Lung (tissue), 12 donors: ENCODE measurements around the gene BTBD2. TPM values are rescaled to one million over a fixed set of nuclear protein-coding genes. Genes with fewer than 3 reads are reported as not detected.
"Not testable (repeated sequence)": the region's sequence is repeated elsewhere in the genome, so short reads cannot be mapped to it uniquely, and the experiment has no call there.

Experiments used
- ATAC-seq: fragments of 200-7000 bp; cut with Tn5 transposase; one replicate; pipeline ENCODE4 v1.9.1; 2020; ENCODE audit warnings: moderate number of reproducible peaks; ENCODE audit not compliant: insufficient read depth, low FRiP score
- DNase-seq, 3 donors: peaks; one replicate each; pipeline ENCODE4 v3.0.0-alpha.2; 2013 to 2017
- H3K27ac ChIP-seq, 2 donors: one replicate each; pipeline ENCODE4 v1.5.1; 2013; ENCODE audit warnings: mild to moderate bottlenecking in 2 of 2, moderate library complexity in 2 of 2, control low read depth in 1 of 2, inconsistent platforms in 1 of 2, low read depth in 1 of 2, low read length in 1 of 2
- H3K27me3 ChIP-seq, 3 donors: one replicate each; pipeline ENCODE4 v1.5.1; 2013; ENCODE audit warnings: low read length in 2 of 3; ENCODE audit not compliant: control insufficient read depth in 3 of 3, insufficient read depth in 3 of 3
- H3K36me3 ChIP-seq, 4 donors: one replicate each; pipeline ENCODE4 v1.5.1; 2013; ENCODE audit warnings: low read length in 4 of 4, mild to moderate bottlenecking in 1 of 4, moderate library complexity in 1 of 4; ENCODE audit not compliant: control insufficient read depth in 4 of 4, insufficient read depth in 4 of 4
- H3K4me1 ChIP-seq, 5 donors: one replicate each; pipeline ENCODE4 v1.5.1; 2013; ENCODE audit warnings: low read length in 5 of 5, mild to moderate bottlenecking in 2 of 5, moderate library complexity in 1 of 5; ENCODE audit not compliant: control insufficient read depth in 5 of 5, insufficient read depth in 5 of 5
- H3K4me3 ChIP-seq: one replicate; pipeline ENCODE4 v1.5.1; 2013; ENCODE audit warnings: mild to moderate bottlenecking, control low read depth, moderate library complexity
- H3K9ac ChIP-seq, 2 donors: one replicate each; pipeline ENCODE4 v1.5.1; 2013; ENCODE audit warnings: low read length in 2 of 2, control low read depth in 1 of 2; ENCODE audit not compliant: insufficient read depth in 1 of 2
- H3K9me3 ChIP-seq, 4 donors: one replicate each; pipeline ENCODE4 v1.5.1; 2013; ENCODE audit warnings: low read length in 3 of 4, mild to moderate bottlenecking in 1 of 4, moderate library complexity in 1 of 4; ENCODE audit not compliant: control insufficient read depth in 4 of 4, insufficient read depth in 3 of 4
- WGBS, 2 donors: extraction: QIAGEN DNeasy Blood & Tissue Kit; methylation state at CpG; one replicate each; pipeline ENCODE4 v1.1.7; 2013; 5-methylcytosine and 5-hydroxymethylcytosine counted together
- polyA plus RNA-seq, 2 donors: library from polyadenylated mRNA; stranded (reverse); fragments of 200-250 nt; gene quantifications; one replicate each; pipeline ENCODE4 v1.2.1, GENCODE V29; 2013
- total RNA-seq, 2 donors: library from RNA; depleted of rRNA in 1 of 2; stranded (reverse); fragments of >200 nt in 1 of 2; gene quantifications; one replicate each; pipeline ENCODE4 v1.2.1, GENCODE V29; 2014 to 2021
- TF ChIP-seq, protein P1 (sequence below): IDR thresholded peaks from 2 replicates; pipeline ENCODE4 v1.5.1; 2012; ENCODE audit warnings: mild to moderate bottlenecking; ENCODE audit errors: control extremely low read depth, extremely low read depth
- donor health status: control.
- donor health status: control.
- donor health status: Bipolar disorder and iron deficiency.
- donor health status: healthy.
- donor health status: DM: yes; HTN: yes; CAD: no.

The BTBD2 gene
- total and polyA plus RNA-seq, 4 donors, result 35.5 to 62.3 (median 44.8) TPM

GRCh38 chr19:2036424-2036823, 20.9 kb upstream of the BTBD2 start:
- peaks cover 6 to 16% (median 8%) of the 10 kb centered on the region in 5 donors for H3K4me1 ChIP-seq
- no peak for DNase-seq
- peaks cover 0 to 32% (median 0%) of the 10 kb centered on the region in 4 donors for H3K36me3 ChIP-seq
- H3K27ac ChIP-seq, result no peak overlapping the region
- no peak for ATAC-seq
- 94 to 95% methylated on average over 8 of the region's 8 CpGs for WGBS, 2 donors
- peaks cover 0 to 5% (median 0%) of the 10 kb centered on the region in 4 donors for H3K9me3 ChIP-seq
- H3K9ac ChIP-seq, result no peak overlapping the region
- TF ChIP-seq, protein P1, sequence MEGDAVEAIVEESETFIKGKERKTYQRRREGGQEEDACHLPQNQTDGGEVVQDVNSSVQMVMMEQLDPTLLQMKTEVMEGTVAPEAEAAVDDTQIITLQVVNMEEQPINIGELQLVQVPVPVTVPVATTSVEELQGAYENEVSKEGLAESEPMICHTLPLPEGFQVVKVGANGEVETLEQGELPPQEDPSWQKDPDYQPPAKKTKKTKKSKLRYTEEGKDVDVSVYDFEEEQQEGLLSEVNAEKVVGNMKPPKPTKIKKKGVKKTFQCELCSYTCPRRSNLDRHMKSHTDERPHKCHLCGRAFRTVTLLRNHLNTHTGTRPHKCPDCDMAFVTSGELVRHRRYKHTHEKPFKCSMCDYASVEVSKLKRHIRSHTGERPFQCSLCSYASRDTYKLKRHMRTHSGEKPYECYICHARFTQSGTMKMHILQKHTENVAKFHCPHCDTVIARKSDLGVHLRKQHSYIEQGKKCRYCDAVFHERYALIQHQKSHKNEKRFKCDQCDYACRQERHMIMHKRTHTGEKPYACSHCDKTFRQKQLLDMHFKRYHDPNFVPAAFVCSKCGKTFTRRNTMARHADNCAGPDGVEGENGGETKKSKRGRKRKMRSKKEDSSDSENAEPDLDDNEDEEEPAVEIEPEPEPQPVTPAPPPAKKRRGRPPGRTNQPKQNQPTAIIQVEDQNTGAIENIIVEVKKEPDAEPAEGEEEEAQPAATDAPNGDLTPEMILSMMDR, result no peak
- H3K4me3 ChIP-seq, result no peak overlapping the region
- no peaks in the 10 kb centered on the region for H3K27me3 ChIP-seq

DNA sequence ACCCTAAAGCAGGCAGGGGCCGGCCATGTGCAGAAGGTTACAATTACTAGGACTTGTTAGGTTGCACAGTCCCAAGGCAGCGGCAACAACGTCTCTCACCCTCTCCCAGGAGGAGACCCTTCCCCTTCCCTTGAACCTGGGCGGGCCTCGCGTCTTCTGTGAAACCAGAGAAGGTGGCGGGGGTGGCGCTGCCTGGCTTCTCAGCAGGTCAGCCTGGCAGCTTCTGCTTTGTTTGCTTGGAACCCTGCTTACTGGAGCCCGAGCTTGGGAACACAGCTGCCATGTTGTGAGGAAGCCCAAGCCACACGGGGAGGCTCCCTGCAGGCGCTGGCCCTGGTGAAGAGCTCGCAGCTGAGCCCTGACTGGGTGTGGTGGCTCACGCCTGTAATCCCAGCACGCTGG, 20.1 kb upstream of the BTBD2 start:
- no peak overlapping the region for H3K4me3 ChIP-seq
- ATAC-seq (no peak), DNase-seq (no peak)
- peaks cover 0 to 24% (median 0%) of the 10 kb centered on the region in 4 donors for H3K36me3 ChIP-seq
- no peak overlapping the region for H3K9ac ChIP-seq
- peaks cover 0 to 5% (median 0%) of the 10 kb centered on the region in 4 donors for H3K9me3 ChIP-seq
- TF ChIP-seq, protein P1, result no peak
- no peaks in the 10 kb centered on the region for H3K27me3 ChIP-seq
- H3K4me1 ChIP-seq, result peaks cover 5 to 11% (median 8%) of the 10 kb centered on the region in 5 donors
- H3K27ac ChIP-seq, result peak overlapping the region in 1 of 2 donors; percentile 65
- WGBS, 2 donors, result 79 to 88% methylated on average over 14 of the region's 14 CpGs

GRCh38 chr19:2034729-2035589, 19.4 kb upstream of the BTBD2 start:
- no peaks in the 10 kb centered on the region for H3K27me3 ChIP-seq
- H3K9me3 ChIP-seq, result peaks cover 0 to 5% (median 0%) of the 10 kb centered on the region in 4 donors
- TF ChIP-seq, protein P1, result no peak
- H3K27ac ChIP-seq, result peak overlapping the region in 1 of 2 donors; percentile 65
- peaks cover 0 to 17% (median 0%) of the 10 kb centered on the region in 4 donors for H3K36me3 ChIP-seq
- H3K4me3 ChIP-seq, result no peak overlapping the region
- ATAC-seq (peak; percentile 59), DNase-seq (no peak)
- H3K4me1 ChIP-seq, result peaks cover 5 to 11% (median 8%) of the 10 kb centered on the region in 5 donors
- 44 to 46% methylated on average over 33 to 34 of the region's 34 CpGs for WGBS, 2 donors
- no peak overlapping the region for H3K9ac ChIP-seq

DNA sequence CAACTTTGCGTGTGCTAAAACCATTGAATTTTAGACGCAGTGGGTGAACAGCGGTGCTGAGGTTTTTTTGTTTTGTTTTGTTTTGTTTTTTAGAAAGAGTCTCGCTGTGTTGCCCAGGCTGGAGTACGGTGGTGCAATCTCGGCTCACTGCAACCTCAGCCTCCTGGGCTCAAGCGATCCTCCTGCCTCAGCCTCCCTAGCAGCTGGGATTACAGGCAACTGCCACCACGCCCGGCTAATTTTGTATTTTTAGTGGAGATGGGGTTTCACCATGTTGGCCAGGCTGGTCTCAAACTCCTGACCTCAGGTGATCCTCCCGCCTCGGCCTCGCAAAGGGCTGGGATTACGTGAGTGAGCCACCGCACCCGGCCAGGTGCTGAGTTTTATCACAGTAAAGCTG, 18.7 kb upstream of the BTBD2 start:
- not testable (repeated sequence) for DNase-seq, H3K27me3 ChIP-seq, H3K9me3 ChIP-seq, ATAC-seq, H3K4me3 ChIP-seq, H3K9ac ChIP-seq
- 93 to 97% methylated on average over 15 of the region's 15 CpGs for whole genome bisulfite sequencing, 2 donors
- peaks cover 5 to 11% (median 8%) of the 10 kb centered on the region in 5 donors for H3K4me1 ChIP-seq
- peak overlapping the region in 1 of 2 donors; percentile 26 for H3K27ac ChIP-seq
- peaks cover 0 to 10% (median 0%) of the 10 kb centered on the region in 4 donors for H3K36me3 ChIP-seq
